ENCODE results near the gene TRIM46. TPM values are rescaled to one million over a fixed set of nuclear protein-coding genes. Genes with fewer than 3 reads are reported as not detected.
A peak's percentile ranks its signal among the peaks of the same experiment; 100 is the strongest.

Gene TRIM46, protein sequence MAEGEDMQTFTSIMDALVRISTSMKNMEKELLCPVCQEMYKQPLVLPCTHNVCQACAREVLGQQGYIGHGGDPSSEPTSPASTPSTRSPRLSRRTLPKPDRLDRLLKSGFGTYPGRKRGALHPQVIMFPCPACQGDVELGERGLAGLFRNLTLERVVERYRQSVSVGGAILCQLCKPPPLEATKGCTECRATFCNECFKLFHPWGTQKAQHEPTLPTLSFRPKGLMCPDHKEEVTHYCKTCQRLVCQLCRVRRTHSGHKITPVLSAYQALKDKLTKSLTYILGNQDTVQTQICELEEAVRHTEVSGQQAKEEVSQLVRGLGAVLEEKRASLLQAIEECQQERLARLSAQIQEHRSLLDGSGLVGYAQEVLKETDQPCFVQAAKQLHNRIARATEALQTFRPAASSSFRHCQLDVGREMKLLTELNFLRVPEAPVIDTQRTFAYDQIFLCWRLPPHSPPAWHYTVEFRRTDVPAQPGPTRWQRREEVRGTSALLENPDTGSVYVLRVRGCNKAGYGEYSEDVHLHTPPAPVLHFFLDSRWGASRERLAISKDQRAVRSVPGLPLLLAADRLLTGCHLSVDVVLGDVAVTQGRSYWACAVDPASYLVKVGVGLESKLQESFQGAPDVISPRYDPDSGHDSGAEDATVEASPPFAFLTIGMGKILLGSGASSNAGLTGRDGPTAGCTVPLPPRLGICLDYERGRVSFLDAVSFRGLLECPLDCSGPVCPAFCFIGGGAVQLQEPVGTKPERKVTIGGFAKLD
- polyA plus RNA-seq (1.6 to 4.5 TPM (median 1.7 TPM) in 3 replicates), polyA minus RNA-seq (3.2 to 6.3 TPM (median 4.0 TPM) in 3 replicates)
- 0.31 TPM for polyA plus RNA-seq (2011; ENCODE audit: low read depth)
- polyA plus RNA-seq (2011; cell fraction: cytosol; rRNA removed) = 1.3 and 2.6 TPM in 2 replicates
- polyA plus RNA-seq (2011; cell fraction: nucleus; rRNA removed) = 9.1 and 14.9 TPM in 2 replicates
- 0.32 and 2.1 TPM in 2 replicates for polyA plus RNA-seq (2012; ENCODE audit: low replicate concordance)
- 4.6 TPM for polyA minus RNA-seq (2011; cell fraction: cytosol; rRNA and poly(A)+ RNA removed)
- 6.1 and 8.1 TPM in 2 replicates for polyA minus RNA-seq (2011; cell fraction: nucleus; rRNA and poly(A)+ RNA removed)

DNA sequence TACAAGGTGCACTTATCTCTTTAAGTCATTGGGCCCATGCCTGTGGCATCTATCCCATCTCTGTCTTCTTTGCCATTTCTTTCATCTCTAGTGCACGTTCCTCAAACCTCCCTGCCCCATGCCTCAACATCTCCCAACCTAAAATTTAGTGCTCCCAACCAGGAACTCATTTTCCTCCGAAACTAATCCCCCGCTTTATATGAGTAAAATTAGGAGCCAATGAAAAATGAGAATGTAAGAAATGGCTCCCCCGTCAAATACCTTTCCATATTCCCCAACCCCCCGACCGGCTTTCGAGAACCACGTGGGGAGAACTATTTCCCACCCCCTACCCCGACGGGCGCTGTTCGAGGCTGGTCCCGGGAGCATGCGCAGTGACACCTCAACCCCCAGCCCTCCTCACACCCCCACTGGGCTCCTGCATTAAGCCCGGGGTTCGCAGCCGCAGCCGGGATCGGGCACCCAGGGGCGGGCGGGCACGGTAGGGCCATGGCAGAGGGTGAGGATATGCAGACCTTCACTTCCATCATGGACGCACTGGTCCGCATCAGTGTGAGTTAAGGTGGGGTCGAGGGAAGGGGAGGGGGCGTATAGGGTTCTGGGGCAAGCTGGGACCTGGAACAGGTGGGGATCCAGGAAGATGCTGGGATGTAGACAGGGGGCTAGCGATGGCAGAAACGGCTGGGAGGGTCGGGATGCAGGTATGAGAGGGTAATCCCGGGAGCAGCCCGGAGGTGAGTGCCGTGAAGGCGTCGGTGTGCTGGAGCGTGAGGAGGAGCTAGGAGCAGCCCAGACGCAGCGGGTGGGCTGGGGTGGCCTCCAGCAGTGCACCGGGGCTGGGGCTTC lies at the start of gene TRIM46:
TRIM46 (plus strand) TSS at position 372 of the 846 bp plus-strand sequence; CDS start at position 490, 118 bp downstream.
- Histone ChIP-seq H3K9me3 (ENCODE audit: control insufficient read depth, low read depth, low read length) (no peaks in the 10 kb centered on the region), H3K27ac (ENCODE audit: control insufficient read depth, insufficient read depth, low read length) (peak within 1 kb of the TSS; percentile 86), H4K20me1 (ENCODE audit: control insufficient read depth, extremely low read depth, insufficient read depth, low read length) (no peaks in the 10 kb centered on the region), H3K4me2 (ENCODE audit: control insufficient read depth, extremely low read depth, insufficient read depth, low read depth, low read length) (peak within 1 kb of the TSS; percentile 82), H3K27me3 (ENCODE audit: control insufficient read depth, extremely low read depth, insufficient read depth, low read length) (no peaks in the 10 kb centered on the region), H3K4me3 (ENCODE audit: control insufficient read depth in 2 of 3, extremely low read depth in 1 of 3, insufficient read depth in 2 of 3, low read depth in 1 of 3, low read length in 3 of 3) (peak within 1 kb of the TSS; percentile 69 to 94 (median 90)), H3K9ac (ENCODE audit: control insufficient read depth, extremely low read depth, insufficient read depth, low read length) (peak within 1 kb of the TSS; percentile 92), H3K79me2 (ENCODE audit: control insufficient read depth, insufficient read depth, low read length) (peaks cover 16% of the 10 kb centered on the region), H3K4me1 (ENCODE audit: control insufficient read depth, extremely low read depth, insufficient read depth, low read length) (peaks cover 23% of the 10 kb centered on the region), H3K9me1 (ENCODE audit: control insufficient read depth, extremely low read depth, insufficient read depth, low read length) (no peaks in the 10 kb centered on the region), H2AFZ (ENCODE audit: control insufficient read depth, low read length) (peak within 1 kb of the TSS; percentile 90), H3K36me3 (ENCODE audit: control insufficient read depth in 2 of 2, extremely low read depth in 1 of 2, insufficient read depth in 2 of 2, low read length in 2 of 2) (peaks cover 16 to 17% of the 10 kb centered on the region in 2 experiments)
- DNase-seq (ENCODE audit: low read depth, low spot score) = no peak
- no peak for FAIRE-seq
- TF ChIP-seq EZH2 (IDR thresholded peaks at IDR 0.05; ENCODE audit: low read length) = no peak
- TF ChIP-seq, protein P1, sequence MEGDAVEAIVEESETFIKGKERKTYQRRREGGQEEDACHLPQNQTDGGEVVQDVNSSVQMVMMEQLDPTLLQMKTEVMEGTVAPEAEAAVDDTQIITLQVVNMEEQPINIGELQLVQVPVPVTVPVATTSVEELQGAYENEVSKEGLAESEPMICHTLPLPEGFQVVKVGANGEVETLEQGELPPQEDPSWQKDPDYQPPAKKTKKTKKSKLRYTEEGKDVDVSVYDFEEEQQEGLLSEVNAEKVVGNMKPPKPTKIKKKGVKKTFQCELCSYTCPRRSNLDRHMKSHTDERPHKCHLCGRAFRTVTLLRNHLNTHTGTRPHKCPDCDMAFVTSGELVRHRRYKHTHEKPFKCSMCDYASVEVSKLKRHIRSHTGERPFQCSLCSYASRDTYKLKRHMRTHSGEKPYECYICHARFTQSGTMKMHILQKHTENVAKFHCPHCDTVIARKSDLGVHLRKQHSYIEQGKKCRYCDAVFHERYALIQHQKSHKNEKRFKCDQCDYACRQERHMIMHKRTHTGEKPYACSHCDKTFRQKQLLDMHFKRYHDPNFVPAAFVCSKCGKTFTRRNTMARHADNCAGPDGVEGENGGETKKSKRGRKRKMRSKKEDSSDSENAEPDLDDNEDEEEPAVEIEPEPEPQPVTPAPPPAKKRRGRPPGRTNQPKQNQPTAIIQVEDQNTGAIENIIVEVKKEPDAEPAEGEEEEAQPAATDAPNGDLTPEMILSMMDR (optimal IDR thresholded peaks at IDR 0.05 in 1 of 3, IDR thresholded peaks at IDR 0.05 in 1 of 3, conservative IDR thresholded peaks at IDR 0.05 in 1 of 3; ENCODE audit: extremely low read depth in 1 of 3, insufficient read depth in 2 of 3, low read length in 3 of 3) = no peak
- dilution Hi-C loops (cut with MboI; ENCODE audit: extremely low pct_ligation_motif_present, low sequenced_read_pairs) = no loop called here

Data from keratinocyte (primary cell).